ENCODE results near the gene C1orf87.
A peak's percentile ranks its signal among the peaks of the same experiment; 100 is the strongest.
"Not testable (repeated sequence)": the region's sequence is repeated elsewhere in the genome, so short reads cannot be mapped to it uniquely, and the experiment has no call there.

The C1orf87 gene

GRCh38 chr1:59972216-59972927, 101.2 kb downstream of the C1orf87 start:
- H3K9me3 ChIP-seq (ENCODE audit: insufficient read depth, low read length), result no peaks in the 10 kb centered on the region
- no peak overlapping the region for H3K9ac ChIP-seq (ENCODE audit: insufficient read length, low read depth)
- H3K36me3 ChIP-seq (ENCODE audit: insufficient read depth, insufficient read length, low read length), result no peaks in the 10 kb centered on the region
- peaks cover 12% of the 10 kb centered on the region for H3K27me3 ChIP-seq (ENCODE audit: insufficient read depth, insufficient read length)
- no peak for DNase-seq (ENCODE audit: low read depth, low spot score)
- no peak for TF ChIP-seq ZNF274 (IDR thresholded peaks at IDR 0.05; ENCODE audit: low read depth, low read length)
- TF ChIP-seq YY1 (IDR thresholded peaks at IDR 0.05; ENCODE audit: insufficient read depth, insufficient read length), result no peak
- TF ChIP-seq SUZ12 (IDR thresholded peaks at IDR 0.05; ENCODE audit: extremely low read depth, insufficient read depth, insufficient read length), result no peak
- no peak overlapping the region for H3K4me3 ChIP-seq (ENCODE audit: insufficient read length, low read depth)
- H3K4me1 ChIP-seq (ENCODE audit: insufficient read depth, insufficient read length), result no peaks in the 10 kb centered on the region

- Histone ChIP-seq H3K4me3 (ENCODE audit: insufficient read length, low read depth) (no peak overlapping the region), H3K36me3 (ENCODE audit: insufficient read depth, insufficient read length, low read length) (no peaks in the 10 kb centered on the region), H3K9me3 (ENCODE audit: insufficient read depth, low read length) (no peaks in the 10 kb centered on the region), H3K4me1 (ENCODE audit: insufficient read depth, insufficient read length) (no peaks in the 10 kb centered on the region), H3K27me3 (ENCODE audit: insufficient read depth, insufficient read length) (peaks cover 12% of the 10 kb centered on the region), H3K9ac (ENCODE audit: insufficient read length, low read depth) (peak overlapping the region; percentile 68)
- no peak for TF ChIP-seq ZNF274 (IDR thresholded peaks at IDR 0.05; ENCODE audit: low read depth, low read length)
- no peak for TF ChIP-seq SUZ12 (IDR thresholded peaks at IDR 0.05; ENCODE audit: extremely low read depth, insufficient read depth, insufficient read length)
- TF ChIP-seq YY1 (IDR thresholded peaks at IDR 0.05; ENCODE audit: insufficient read depth, insufficient read length), result no peak
- peak; percentile 63 for DNase-seq (ENCODE audit: low read depth, low spot score)
Observed at GRCh38 chr1:59971464-59971911, 102.1 kb downstream of the C1orf87 start.

DNA sequence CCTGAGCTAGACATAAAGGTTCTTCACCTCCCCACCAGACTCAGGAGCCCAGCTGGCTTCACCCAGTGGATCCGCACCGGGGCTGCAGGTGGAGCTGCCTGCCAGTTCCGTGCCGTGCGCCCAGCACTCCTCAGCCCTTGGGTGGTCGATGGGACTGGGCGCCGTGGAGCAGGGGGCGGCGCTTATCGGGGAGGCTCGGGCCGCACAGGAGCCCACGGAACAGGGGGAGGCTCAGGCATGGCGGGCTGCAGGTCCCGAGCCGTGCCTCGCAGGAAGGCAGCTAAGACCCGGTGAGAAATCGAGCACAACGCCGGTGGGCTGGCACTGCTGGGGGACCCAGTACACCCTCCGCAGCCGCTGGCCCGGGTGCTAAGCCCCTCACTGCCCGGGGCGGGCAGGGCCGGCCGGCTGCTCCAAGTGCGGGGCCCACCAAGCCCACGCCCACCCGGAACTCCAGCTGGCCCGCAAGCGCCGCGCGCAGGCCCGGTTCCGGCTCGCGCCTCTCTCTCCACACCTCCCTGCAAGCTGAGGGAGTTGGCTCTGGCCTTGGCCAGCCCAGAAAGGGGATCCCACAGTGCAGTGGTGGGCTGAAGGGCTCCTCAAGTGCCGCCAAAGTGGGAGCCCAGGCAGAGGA, 103.9 kb downstream of the C1orf87 start:
- H3K4me3 ChIP-seq (ENCODE audit: insufficient read length, low read depth); H3K9me3 ChIP-seq (ENCODE audit: insufficient read depth, low read length); DNase-seq (ENCODE audit: low read depth, low spot score); H3K36me3 ChIP-seq (ENCODE audit: insufficient read depth, insufficient read length, low read length); H3K9ac ChIP-seq (ENCODE audit: insufficient read length, low read depth); H3K27me3 ChIP-seq (ENCODE audit: insufficient read depth, insufficient read length); H3K4me1 ChIP-seq (ENCODE audit: insufficient read depth, insufficient read length): not testable (repeated sequence)

- H3K4me1 ChIP-seq (ENCODE audit: insufficient read depth, insufficient read length); H3K36me3 ChIP-seq (ENCODE audit: insufficient read depth, insufficient read length, low read length); H3K4me3 ChIP-seq (ENCODE audit: insufficient read length, low read depth); H3K9me3 ChIP-seq (ENCODE audit: insufficient read depth, low read length); H3K9ac ChIP-seq (ENCODE audit: insufficient read length, low read depth); DNase-seq (ENCODE audit: low read depth, low spot score); H3K27me3 ChIP-seq (ENCODE audit: insufficient read depth, insufficient read length): not testable (repeated sequence)
Observed at GRCh38 chr1:59968746-59969145, 104.8 kb downstream of the C1orf87 start.

DNA sequence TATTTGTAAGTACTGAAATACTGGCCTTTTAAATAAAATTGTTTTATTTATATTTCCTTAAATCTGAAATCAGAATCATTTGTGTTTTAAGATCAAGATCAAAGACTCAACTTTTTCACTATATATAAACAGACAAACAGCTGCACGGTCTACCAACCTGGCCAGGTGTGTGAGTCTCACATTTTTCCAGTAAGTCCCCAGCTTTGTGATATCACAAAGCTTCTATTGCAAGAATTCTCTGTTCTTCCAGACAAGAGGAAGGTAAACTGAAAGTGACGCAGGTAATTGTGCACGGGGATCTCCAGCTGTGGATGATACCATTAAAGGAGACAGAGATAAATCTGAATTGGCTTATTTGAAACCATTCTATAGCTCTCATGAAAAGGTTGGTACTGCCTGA, 105.8 kb downstream of the C1orf87 start:
- Histone ChIP-seq H3K4me1 (ENCODE audit: insufficient read depth, insufficient read length) (no peaks in the 10 kb centered on the region), H3K27me3 (ENCODE audit: insufficient read depth, insufficient read length) (no peaks in the 10 kb centered on the region), H3K9me3 (ENCODE audit: insufficient read depth, low read length) (no peaks in the 10 kb centered on the region), H3K36me3 (ENCODE audit: insufficient read depth, insufficient read length, low read length) (no peaks in the 10 kb centered on the region), H3K4me3 (ENCODE audit: insufficient read length, low read depth) (no peak overlapping the region), H3K9ac (ENCODE audit: insufficient read length, low read depth) (no peak overlapping the region)
- no peak for DNase-seq (ENCODE audit: low read depth, low spot score)
- TF ChIP-seq ZNF274 (IDR thresholded peaks at IDR 0.05; ENCODE audit: low read depth, low read length) (no peak), YY1 (IDR thresholded peaks at IDR 0.05; ENCODE audit: insufficient read depth, insufficient read length) (no peak), SUZ12 (IDR thresholded peaks at IDR 0.05; ENCODE audit: extremely low read depth, insufficient read depth, insufficient read length) (no peak)

DNA sequence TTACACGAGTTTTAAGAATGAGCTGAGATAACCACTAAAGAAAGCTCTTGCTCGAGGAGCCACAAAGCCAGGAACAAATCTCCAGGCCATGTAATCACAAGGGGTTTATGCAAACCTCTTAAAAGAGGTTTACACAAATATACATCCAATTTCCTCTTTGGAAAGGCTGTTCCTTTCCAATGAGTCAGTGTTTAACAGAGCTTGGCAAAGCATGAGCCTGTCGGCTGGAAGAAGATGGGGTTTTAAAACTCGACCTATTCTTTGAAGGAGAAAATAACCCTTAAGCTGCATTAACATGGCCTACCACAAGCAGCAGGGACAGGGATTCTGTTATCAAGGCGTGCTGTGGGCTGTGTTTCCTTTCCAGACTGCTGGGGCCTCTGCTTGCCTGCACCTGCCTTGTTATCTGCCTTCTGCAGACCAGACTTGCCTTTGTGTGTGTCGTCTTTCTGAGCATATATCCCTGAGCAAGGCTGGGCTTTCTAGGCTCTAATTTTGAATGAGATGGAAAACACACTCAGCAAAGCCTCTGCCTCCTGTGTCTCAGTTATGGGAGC, 106.4 kb downstream of the C1orf87 start:
- H3K4me1 ChIP-seq (ENCODE audit: insufficient read depth, insufficient read length), result no peaks in the 10 kb centered on the region
- no peak overlapping the region for H3K4me3 ChIP-seq (ENCODE audit: insufficient read length, low read depth)
- no peak for DNase-seq (ENCODE audit: low read depth, low spot score)
- H3K9me3 ChIP-seq (ENCODE audit: insufficient read depth, low read length), result no peaks in the 10 kb centered on the region
- H3K27me3 ChIP-seq (ENCODE audit: insufficient read depth, insufficient read length), result no peaks in the 10 kb centered on the region
- H3K36me3 ChIP-seq (ENCODE audit: insufficient read depth, insufficient read length, low read length), result no peaks in the 10 kb centered on the region
- no peak for TF ChIP-seq SUZ12 (IDR thresholded peaks at IDR 0.05; ENCODE audit: extremely low read depth, insufficient read depth, insufficient read length)
- no peak overlapping the region for H3K9ac ChIP-seq (ENCODE audit: insufficient read length, low read depth)

DNA sequence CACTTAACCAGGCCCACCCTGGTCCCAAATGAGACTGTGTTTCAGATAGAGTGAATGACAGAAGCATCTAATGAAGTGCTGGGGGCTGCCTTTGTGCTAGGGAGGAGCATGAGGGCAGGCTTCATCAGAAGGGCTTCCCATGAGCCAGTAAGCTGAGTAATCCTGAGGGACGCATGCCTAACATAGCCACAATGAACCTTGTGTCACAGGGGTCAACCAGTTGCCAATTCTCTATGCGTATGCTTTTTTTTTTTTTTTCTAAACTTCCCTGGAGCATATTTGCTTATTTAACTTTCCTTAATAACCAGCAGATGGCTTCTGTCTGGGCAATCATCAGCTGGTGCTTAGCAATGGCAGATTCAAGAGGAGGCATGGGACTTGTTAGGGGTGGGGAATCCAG, 121.5 kb downstream of the C1orf87 start:
- Histone ChIP-seq H3K27me3 (ENCODE audit: insufficient read depth, insufficient read length) (no peaks in the 10 kb centered on the region), H3K9me3 (ENCODE audit: insufficient read depth, low read length) (no peaks in the 10 kb centered on the region), H3K4me3 (ENCODE audit: insufficient read length, low read depth) (no peak overlapping the region), H3K36me3 (ENCODE audit: insufficient read depth, insufficient read length, low read length) (no peaks in the 10 kb centered on the region), H3K9ac (ENCODE audit: insufficient read length, low read depth) (no peak overlapping the region), H3K4me1 (ENCODE audit: insufficient read depth, insufficient read length) (no peaks in the 10 kb centered on the region)
- no peak for DNase-seq (ENCODE audit: low read depth, low spot score)
- TF ChIP-seq YY1 (IDR thresholded peaks at IDR 0.05; ENCODE audit: insufficient read depth, insufficient read length), result no peak
- TF ChIP-seq ZNF274 (IDR thresholded peaks at IDR 0.05; ENCODE audit: low read depth, low read length), result no peak
